HEK293 (cell line): ENCODE measurements around the gene BIRC7.

ENCODE experiments used
- CTCF ChIA-PET: fragments of 350-600 bp; formaldehyde crosslinking; extraction: SDS; loops from one replicate; lab custom pipeline; 2021; ENCODE audit warnings: antibody characterized with exemption; lab: Yijun Ruan, JAX
- POLR2A ChIA-PET: fragments of 300-600 bp; formaldehyde crosslinking; extraction: SDS; loops from one replicate; lab custom pipeline; 2020; ENCODE audit warnings: antibody characterized with exemption, inconsistent platforms; lab: Yijun Ruan, JAX
- H3K27ac ChIP-seq: fragments of 200-500 bp; sonication (Bioruptor generic); 2 replicates; pipeline ENCODE4 v1.5.1; 2014; ENCODE audit warnings: low read depth, low read length, control low read depth, inconsistent platforms; ENCODE audit errors: extremely low read depth
- H3K36me3 ChIP-seq, 2 experiments: fragments of 200-500 bp in 1 of 2; sonication (Bioruptor generic) in 1 of 2; 1 replicate in 1 of 2; 2 replicates in 1 of 2; pipeline ENCODE4 v1.5.1; 2014 to 2017; ENCODE audit warnings: inconsistent platforms in 2 of 2, low read length in 2 of 2; ENCODE audit not compliant: control insufficient read depth in 2 of 2, insufficient read depth in 1 of 2
- H3K4me1 ChIP-seq: fragments of 200-500 bp; sonication (Bioruptor generic); 2 replicates; pipeline ENCODE4 v1.5.1; 2014; ENCODE audit warnings: mild to moderate bottlenecking, low read length, inconsistent platforms; ENCODE audit not compliant: control insufficient read depth, insufficient read depth
- H3K4me3 ChIP-seq: 2 replicates; pipeline ENCODE4 v1.5.1; 2011; ENCODE audit warnings: low read depth, mild to moderate bottlenecking, control low read depth, low read length, moderate library complexity
- H3K9me3 ChIP-seq: fragments of 200-500 bp; sonication (Bioruptor generic); 2 replicates; pipeline ENCODE4 v1.5.1; 2014; ENCODE audit warnings: low read depth, low read length, inconsistent platforms; ENCODE audit not compliant: control insufficient read depth, insufficient read depth
- EGR2 ChIP-seq: fragments of 450-650 bp; formaldehyde crosslinking; IDR thresholded peaks from 2 replicates; pipeline ENCODE4 v1.5.1; 2016; ENCODE audit warnings: low read depth, missing biosample characterization, missing genetic modification characterization
- GLIS2 ChIP-seq: fragments of 450-650 bp; formaldehyde crosslinking; IDR thresholded peaks from 2 replicates; pipeline ENCODE4 v1.5.1; 2016; ENCODE audit warnings: missing biosample characterization, missing genetic modification characterization
- HOXD13 ChIP-seq: sonication (generic); formaldehyde crosslinking; IDR thresholded peaks from 2 replicates; pipeline ENCODE4 v1.8.0; 2022; ENCODE audit warnings: missing genetic modification reagents, borderline replicate concordance
- KLF7 ChIP-seq: fragments of 450-650 bp; formaldehyde crosslinking; IDR thresholded peaks from 2 replicates; pipeline ENCODE4 v1.5.1; 2016; ENCODE audit warnings: missing biosample characterization, missing genetic modification characterization, borderline replicate concordance
- ZBTB48 ChIP-seq: fragments of 450-650 bp; formaldehyde crosslinking; IDR thresholded peaks from 2 replicates; pipeline ENCODE4 v1.5.1; 2016; ENCODE audit warnings: missing biosample characterization, missing genetic modification characterization
- ZFHX2 ChIP-seq: fragments of 450-650 bp; formaldehyde crosslinking; conservative IDR thresholded peaks from 2 replicates; pipeline ENCODE4 v1.5.1; 2016; ENCODE audit warnings: missing biosample characterization, missing genetic modification characterization
- ZFP37 ChIP-seq: fragments of 450-650 bp; formaldehyde crosslinking; IDR thresholded peaks from 2 replicates; pipeline ENCODE4 v1.5.1; 2016; ENCODE audit warnings: missing biosample characterization, missing genetic modification characterization
- ZNF169 ChIP-seq: fragments of 450-650 bp; formaldehyde crosslinking; IDR thresholded peaks from 2 replicates; pipeline ENCODE4 v1.5.1; 2016; ENCODE audit warnings: missing biosample characterization, missing genetic modification characterization
- ZNF18 ChIP-seq: fragments of 450-650 bp; formaldehyde crosslinking; IDR thresholded peaks from 2 replicates; pipeline ENCODE4 v1.5.1; 2016; ENCODE audit warnings: missing biosample characterization, missing genetic modification characterization
- ZNF2 ChIP-seq: fragments of 450-650 bp; formaldehyde crosslinking; IDR thresholded peaks from 2 replicates; pipeline ENCODE4 v1.5.1; 2016; ENCODE audit warnings: missing biosample characterization, missing genetic modification characterization
- ZNF202 ChIP-seq: fragments of 450-650 bp; formaldehyde crosslinking; IDR thresholded peaks from 2 replicates; pipeline ENCODE4 v1.5.1; 2016; ENCODE audit warnings: missing biosample characterization, missing genetic modification characterization, borderline replicate concordance
- ZNF221 ChIP-seq: fragments of 450-650 bp; formaldehyde crosslinking; IDR thresholded peaks from 2 replicates; pipeline ENCODE4 v1.5.1; 2017; ENCODE audit warnings: missing biosample characterization, missing genetic modification characterization, borderline replicate concordance
- ZNF26 ChIP-seq: fragments of 450-650 bp; formaldehyde crosslinking; IDR thresholded peaks from 2 replicates; pipeline ENCODE4 v1.5.1; 2016; ENCODE audit warnings: missing biosample characterization, missing genetic modification characterization
- ZNF398 ChIP-seq: fragments of 450-650 bp; formaldehyde crosslinking; IDR thresholded peaks from 2 replicates; pipeline ENCODE4 v1.5.1; 2017; ENCODE audit warnings: missing biosample characterization, missing genetic modification characterization
- ZNF449 ChIP-seq: fragments of 450-650 bp; formaldehyde crosslinking; IDR thresholded peaks from 2 replicates; pipeline ENCODE4 v1.5.1; 2017; ENCODE audit warnings: missing biosample characterization, mild to moderate bottlenecking, missing genetic modification characterization, moderate library complexity
- ZNF629 ChIP-seq: fragments of 450-650 bp; formaldehyde crosslinking; IDR thresholded peaks from 2 replicates; pipeline ENCODE4 v1.5.1; 2017; ENCODE audit warnings: missing biosample characterization, missing genetic modification characterization
- ZNF658 ChIP-seq: fragments of 450-650 bp; formaldehyde crosslinking; IDR thresholded peaks from 2 replicates; pipeline ENCODE4; 2016; ENCODE audit warnings: missing biosample characterization, missing genetic modification characterization
- ZNF660 ChIP-seq: fragments of 450-650 bp; IDR thresholded peaks from 2 replicates; pipeline ENCODE4 v1.5.1; 2018; ENCODE audit warnings: missing biosample characterization, mild to moderate bottlenecking, missing genetic modification characterization
- ZNF837 ChIP-seq: fragments of 450-650 bp; formaldehyde crosslinking; IDR thresholded peaks from 2 replicates; pipeline ENCODE4 v1.5.1; 2016; ENCODE audit warnings: missing biosample characterization, missing genetic modification characterization
- ZSCAN30 ChIP-seq: fragments of 450-650 bp; IDR thresholded peaks from 2 replicates; pipeline ENCODE4 v1.5.1; 2018; ENCODE audit warnings: missing biosample characterization, mild to moderate bottlenecking, missing genetic modification characterization, moderate library complexity
- ZSCAN4 ChIP-seq: fragments of 450-650 bp; formaldehyde crosslinking; IDR thresholded peaks from 2 replicates; pipeline ENCODE4 v1.5.1; 2017; ENCODE audit warnings: missing biosample characterization, missing genetic modification characterization

BIRC7 gene

GRCh38 chr20:63268256-63268655 is 32.6 kb downstream of the BIRC7 start:
- H3K36me3 ChIP-seq, result peaks cover 0 to 5% of the 10 kb centered on the region in 2 experiments; a peak in 1 of 3 replicates

GRCh38 chr20:63268671-63269439 is 33.1 kb downstream of the BIRC7 start:
- H3K4me3 ChIP-seq, result no peak overlapping the region
- H3K27ac ChIP-seq, result no peak overlapping the region
- POLR2A ChIA-PET, result no interaction called here
- TF ChIP-seq ZBTB48 (tag by site-specific recombination), result no peak
- peak; percentile 76 for TF ChIP-seq ZFHX2
- TF ChIP-seq EGR2, result peak; percentile 73
- CTCF ChIA-PET, result interaction anchor here (0.5 to 6.6 kb wide), 2 partner anchors 45 to 481 kb away, joined by 3 to 37 read pairs; no protein-coding TSS in a partner anchor
- no peaks in the 10 kb centered on the region for H3K9me3 ChIP-seq
- H3K36me3 ChIP-seq, result peaks cover 0 to 5% of the 10 kb centered on the region in 2 experiments; a peak in 1 of 3 replicates
- H3K4me1 ChIP-seq, result no peaks in the 10 kb centered on the region

More at GRCh38 chr20:63268256-63268655, 32.6 kb downstream of the BIRC7 start:
- no peak for TF ChIP-seq KLF7
- TF ChIP-seq ZNF26, result no peak
- TF ChIP-seq ZSCAN30, result no peak
- TF ChIP-seq ZNF629 (tag by site-specific recombination), result no peak
- no peak for TF ChIP-seq ZNF169
- no peak for TF ChIP-seq ZNF658 (tag by site-specific recombination)
- H3K27ac ChIP-seq, result no peak overlapping the region
- H3K4me1 ChIP-seq, result no peaks in the 10 kb centered on the region
- CTCF ChIA-PET, result interaction anchor here (0.5 to 6.6 kb wide), 2 partner anchors 44 to 482 kb away, joined by 3 to 37 read pairs; no protein-coding TSS in a partner anchor
- H3K9me3 ChIP-seq, result no peaks in the 10 kb centered on the region
- POLR2A ChIA-PET, result no interaction called here
- H3K4me3 ChIP-seq, result no peak overlapping the region

- no peak overlapping the region for H3K4me3 ChIP-seq
- H3K27ac ChIP-seq, result no peak overlapping the region
- CTCF ChIA-PET, result interaction anchor here (6.6 kb wide), 1 partner anchor 45 kb away, joined by 37 read pairs; no protein-coding TSS in a partner anchor
- peaks cover 0 to 5% of the 10 kb centered on the region in 2 experiments; a peak in 1 of 3 replicates for H3K36me3 ChIP-seq
- POLR2A ChIA-PET, result no interaction called here
- H3K4me1 ChIP-seq, result no peaks in the 10 kb centered on the region
- no peaks in the 10 kb centered on the region for H3K9me3 ChIP-seq
- TF ChIP-seq ZNF398 (tag by site-specific recombination), result no peak
- TF ChIP-seq GLIS2 (tag by site-specific recombination), result no peak
- no peak for TF ChIP-seq ZNF660 (tag by site-specific recombination)
- no peak for TF ChIP-seq ZNF449 (tag by site-specific recombination)
- TF ChIP-seq ZSCAN4 (tag by site-specific recombination), result no peak
- no peak for TF ChIP-seq ZNF18
- TF ChIP-seq ZNF2 (tag by site-specific recombination), result no peak
- no peak for TF ChIP-seq ZNF837 (tag by site-specific recombination)
- no peak for TF ChIP-seq ZFP37 (tag by site-specific recombination)
- TF ChIP-seq ZNF202 (tag by site-specific recombination), result no peak
- no peak for TF ChIP-seq HOXD13 (CRISPR knock-in tag)
- no peak for TF ChIP-seq ZNF221
Measured at GRCh38 chr20:63269724-63270123, 34.0 kb downstream of the BIRC7 start.
